H9 (cell line): Measurements from ENCODE around the gene UBASH3A. TPM values are rescaled to one million over a fixed set of nuclear protein-coding genes. Genes with fewer than 3 reads are reported as not detected.

ENCODE experiments used
- DNase-seq: peaks from one replicate; pipeline ENCODE4 v3.0.0-alpha.2; 2017
- H2AFZ ChIP-seq: one replicate; pipeline ENCODE4 v1.6.1; 2013; ENCODE audit warnings: mild to moderate bottlenecking, low read length, control low read depth, moderate library complexity
- H2AK5ac ChIP-seq: 2 replicates; pipeline ENCODE4 v1.6.1; 2013; ENCODE audit warnings: low read length, control low read depth, mixed read lengths; ENCODE audit not compliant: insufficient read length
- H2BK120ac ChIP-seq: one replicate; pipeline ENCODE4 v1.6.1; 2013; ENCODE audit warnings: low read depth, mild to moderate bottlenecking, low read length, control low read depth, inconsistent platforms; ENCODE audit not compliant: poor library complexity, severe bottlenecking
- H2BK12ac ChIP-seq: 2 replicates; pipeline ENCODE4 v1.6.1; 2013; ENCODE audit warnings: low read length, control low read depth, mixed read lengths, low read depth; ENCODE audit not compliant: insufficient read length
- H2BK15ac ChIP-seq: 2 replicates; pipeline ENCODE4 v1.6.1; 2013; ENCODE audit warnings: low read depth, low read length, control low read depth
- H2BK20ac ChIP-seq: one replicate; pipeline ENCODE4 v1.6.1; 2013; ENCODE audit warnings: low read depth, mild to moderate bottlenecking, low read length, control low read depth, inconsistent platforms; ENCODE audit not compliant: poor library complexity, severe bottlenecking
- H2BK5ac ChIP-seq: 2 replicates; pipeline ENCODE4 v1.6.1; 2013; ENCODE audit warnings: low read length, control low read depth, mixed read lengths; ENCODE audit not compliant: insufficient read length
- H3K14ac ChIP-seq: 2 replicates; pipeline ENCODE4 v1.6.1; 2013; ENCODE audit warnings: low read length, control low read depth; ENCODE audit not compliant: insufficient read depth
- H3K18ac ChIP-seq: 2 replicates; pipeline ENCODE4 v1.6.1; 2013; ENCODE audit warnings: low read depth, mild to moderate bottlenecking, mixed read lengths, low read length, control low read depth; ENCODE audit not compliant: insufficient read length
- H3K23ac ChIP-seq: 2 replicates; pipeline ENCODE4 v1.6.1; 2013; ENCODE audit warnings: low read length, control low read depth, mixed read lengths, low read depth; ENCODE audit not compliant: insufficient read length
- H3K23me2 ChIP-seq: 2 replicates; pipeline ENCODE4 v1.6.1; 2013; ENCODE audit warnings: low read depth, mild to moderate bottlenecking, mixed read lengths, low read length, control low read depth; ENCODE audit not compliant: insufficient read length, poor library complexity, severe bottlenecking
- H3K27ac ChIP-seq: 2 replicates; pipeline ENCODE4 v1.5.1; 2013; ENCODE audit warnings: low read length, control low read depth, mixed read lengths, low read depth; ENCODE audit not compliant: insufficient read length
- H3K27me3 ChIP-seq: 2 replicates; pipeline ENCODE4 v1.6.1; 2013; ENCODE audit warnings: low read length, control low read depth, inconsistent platforms; ENCODE audit not compliant: insufficient read depth
- H3K4ac ChIP-seq: 2 replicates; pipeline ENCODE4 v1.6.1; 2013; ENCODE audit warnings: low read depth, mild to moderate bottlenecking, control low read depth, inconsistent platforms, low read length, moderate library complexity
- H3K4me1 ChIP-seq: 2 replicates; pipeline ENCODE4 v1.6.1; 2013; ENCODE audit warnings: low read length, control low read depth, inconsistent platforms; ENCODE audit not compliant: insufficient read depth
- H3K4me2 ChIP-seq: 2 replicates; pipeline ENCODE4 v1.6.1; 2013; ENCODE audit warnings: low read length, control low read depth, mixed read lengths; ENCODE audit not compliant: insufficient read length, insufficient read depth
- H3K56ac ChIP-seq: 2 replicates; pipeline ENCODE4 v1.6.1; 2013; ENCODE audit warnings: low read depth, mild to moderate bottlenecking, mixed read lengths, low read length, control low read depth; ENCODE audit not compliant: insufficient read length
- H3K79me1 ChIP-seq: 2 replicates; pipeline ENCODE4 v1.6.1; 2013; ENCODE audit warnings: low read depth, mild to moderate bottlenecking, moderate library complexity, low read length, control low read depth, inconsistent platforms; ENCODE audit not compliant: insufficient read depth, poor library complexity, severe bottlenecking
- H3K79me2 ChIP-seq: 2 replicates; pipeline ENCODE4 v1.6.1; 2013; ENCODE audit warnings: low read length, control low read depth, inconsistent platforms; ENCODE audit not compliant: insufficient read depth
- H3K9ac ChIP-seq: 2 replicates; pipeline ENCODE4 v1.6.1; 2013; ENCODE audit warnings: low read length, control low read depth, mixed read lengths; ENCODE audit not compliant: insufficient read length; ENCODE audit errors: extremely low read depth
- H3K9me3 ChIP-seq: one replicate; pipeline ENCODE4 v1.6.1; 2013; ENCODE audit warnings: low read depth, low read length, inconsistent platforms; ENCODE audit not compliant: control insufficient read depth
- H3T11ph ChIP-seq: one replicate; pipeline ENCODE4 v1.6.1; 2013; ENCODE audit warnings: mild to moderate bottlenecking, low read length, control low read depth, inconsistent platforms
- H4K20me1 ChIP-seq: one replicate; pipeline ENCODE4 v1.6.1; 2013; ENCODE audit not compliant: control insufficient read depth, insufficient read length, insufficient read depth
- H4K5ac ChIP-seq: 2 replicates; pipeline ENCODE4 v1.6.1; 2013; ENCODE audit warnings: low read depth, mild to moderate bottlenecking, mixed read lengths, low read length, control low read depth; ENCODE audit not compliant: insufficient read length
- H4K8ac ChIP-seq: replicated peaks from 2 replicates; pipeline ENCODE4 v1.6.1; 2013; ENCODE audit warnings: low read length, control low read depth, mixed read lengths, low read depth; ENCODE audit not compliant: insufficient read length
- H4K91ac ChIP-seq: 2 replicates; pipeline ENCODE4 v1.6.1; 2013; ENCODE audit warnings: low read depth, mild to moderate bottlenecking, moderate library complexity, mixed read lengths, low read length, control low read depth; ENCODE audit not compliant: insufficient read length
- H3K27ac Mint-ChIP-seq, 3 experiments: 2 replicates in 2 of 3; 3 replicates in 1 of 3; pipeline ENCODE4 v1.8.0; 2020 to 2021; ENCODE audit warnings: mixed read lengths in 3 of 3, mild to moderate bottlenecking in 1 of 3, moderate library complexity in 1 of 3
- H3K27me3 Mint-ChIP-seq: 2 replicates; pipeline ENCODE4 v1.8.0; 2021; ENCODE audit warnings: low read depth, mild to moderate bottlenecking, moderate library complexity, mixed read lengths
- H3K36me3 Mint-ChIP-seq, 3 experiments: 2 replicates in 2 of 3; 3 replicates in 1 of 3; pipeline ENCODE4 v1.8.0; 2020 to 2021; ENCODE audit warnings: low read depth in 3 of 3, mixed read lengths in 3 of 3; ENCODE audit not compliant: insufficient read depth in 1 of 3
- H3K4me1 Mint-ChIP-seq, 2 experiments: 2 replicates each; pipeline ENCODE4 v1.8.0; 2020; ENCODE audit warnings: mixed read lengths in 2 of 2
- H3K4me3 Mint-ChIP-seq, 2 experiments: 2 replicates in 1 of 2; 3 replicates in 1 of 2; pipeline ENCODE4 v1.8.0; 2020 to 2021; ENCODE audit warnings: mild to moderate bottlenecking in 2 of 2, mixed read lengths in 2 of 2, moderate library complexity in 1 of 2
- H3K9me3 Mint-ChIP-seq, 2 experiments: 2 replicates in 1 of 2; 3 replicates in 1 of 2; pipeline ENCODE4 v1.8.0; 2020; ENCODE audit warnings: mild to moderate bottlenecking in 2 of 2, mixed read lengths in 2 of 2, moderate library complexity in 1 of 2
- CTCF ChIP-seq: fragments of 200-600 bp; sonication (generic); conservative IDR thresholded peaks from 3 replicates; pipeline ENCODE4 v1.8.0; 2021; ENCODE audit warnings: antibody characterized with exemption, mild to moderate bottlenecking
- WGBS: extraction: QIAGEN DNeasy Blood & Tissue Kit; methylation state at CpG from one replicate; pipeline ENCODE4 v1.1.7; 2013; ENCODE audit warnings: missing lambda C conversion rate, low lambda C conversion rate, mixed read lengths; ENCODE audit not compliant: insufficient read length; ENCODE audit errors: extremely low coverage; 5-methylcytosine and 5-hydroxymethylcytosine counted together
- total RNA-seq: library from RNA; stranded (reverse); gene quantifications from 2 replicates; pipeline ENCODE4 v1.2.1, GENCODE V29; 2021

The UBASH3A gene
- total RNA-seq, 1 experiment from 2014 or later = not detected

GRCh38 chr21:42406201-42406621 lies 2.5 kb downstream of the UBASH3A start:
- Histone ChIP-seq H3K27me3 (no peaks in the 10 kb centered on the region), H4K8ac (no peak overlapping the region), H3K23ac (no peak overlapping the region), H3K27ac (no peak overlapping the region), H3K14ac (no peak overlapping the region), H3K4me2 (no peak overlapping the region), H3T11ph (no peak overlapping the region), H3K4me1 (no peaks in the 10 kb centered on the region), H2BK15ac (no peak overlapping the region), H3K56ac (no peak overlapping the region), H2BK20ac (no peak overlapping the region), H2BK120ac (no peak overlapping the region), H3K4ac (no peak overlapping the region), H3K18ac (no peak overlapping the region), H3K79me1 (no peaks in the 10 kb centered on the region), H4K20me1 (no peaks in the 10 kb centered on the region), H2AFZ (no peak overlapping the region), H2BK5ac (no peak overlapping the region), H3K23me2 (no peaks in the 10 kb centered on the region), H2AK5ac (no peak overlapping the region), H2BK12ac (no peak overlapping the region), H3K9ac (no peak overlapping the region), H3K79me2 (no peaks in the 10 kb centered on the region), H4K5ac (no peak overlapping the region), H4K91ac (no peak overlapping the region), H3K9me3 (no peaks in the 10 kb centered on the region)
- no peaks in the 10 kb centered on the region for H3K9me3 Mint-ChIP-seq
- DNase-seq = no peak
- WGBS = no CpG with 5 or more reads among the region's 10 CpGs
- peak overlapping the region in 1 of 3 experiments; percentile 36; a peak in 1 of 7 replicates for H3K27ac Mint-ChIP-seq
- no peak overlapping the region for H3K4me3 Mint-ChIP-seq
- H3K4me1 Mint-ChIP-seq = peaks cover 2 to 14% of the 10 kb centered on the region in 2 experiments
- H3K27me3 Mint-ChIP-seq = peaks cover 3% of the 10 kb centered on the region
- TF ChIP-seq CTCF = no peak
- no peaks in the 10 kb centered on the region for H3K36me3 Mint-ChIP-seq
